ENCODE data around the gene CPNE6. TPM values are rescaled to one million over a fixed set of nuclear protein-coding genes. Genes with fewer than 3 reads are reported as not detected.
"Not testable (repeated sequence)": the region's sequence is repeated elsewhere in the genome, so short reads cannot be mapped to it uniquely, and the experiment has no call there.

The CPNE6 gene
- not detected in 2 replicates for total RNA-seq
- polyA plus RNA-seq (2012), result 0.04 TPM

GRCh38 chr14:24071144-24071697, at the start of gene CPNE6:
Gene CPNE6 (plus strand): TSS chr14:24071562. CDS start chr14:24072937, 1,375 bp downstream.
- no peak for DNase-seq (ENCODE audit: low read depth)

GRCh38 chr14:24024939-24025418, 46.4 kb upstream of the CPNE6 start:
- DNase-seq (ENCODE audit: low read depth), result not testable (repeated sequence)

GRCh38 chr14:24029687-24030086, 41.7 kb upstream of the CPNE6 start:
- DNase-seq (ENCODE audit: low read depth), result not testable (repeated sequence)

- DNase-seq (ENCODE audit: low read depth), result not testable (repeated sequence)
Measured at GRCh38 chr14:24031331-24031730, 40.0 kb upstream of the CPNE6 start.

GRCh38 chr14:24032727-24033418, 38.5 kb upstream of the CPNE6 start:
- DNase-seq (ENCODE audit: low read depth), result peak; percentile 20

- not testable (repeated sequence) for DNase-seq (ENCODE audit: low read depth)
Measured at GRCh38 chr14:24035769-24036168, 35.6 kb upstream of the CPNE6 start.

- peak; percentile 74 for DNase-seq (ENCODE audit: low read depth)
Measured at GRCh38 chr14:24036169-24036962, 35.0 kb upstream of the CPNE6 start.

- not testable (repeated sequence) for DNase-seq (ENCODE audit: low read depth)
Measured at GRCh38 chr14:24036963-24037657, 34.3 kb upstream of the CPNE6 start.

GRCh38 chr14:24037658-24038037, 33.7 kb upstream of the CPNE6 start:
- DNase-seq (ENCODE audit: low read depth), result no peak

- DNase-seq (ENCODE audit: low read depth), result no peak
Measured at GRCh38 chr14:24038686-24039085, 32.7 kb upstream of the CPNE6 start.

GRCh38 chr14:24040692-24041091, 30.7 kb upstream of the CPNE6 start:
- DNase-seq (ENCODE audit: low read depth), result no peak

GRCh38 chr14:24042746-24043145, 28.6 kb upstream of the CPNE6 start:
- no peak for DNase-seq (ENCODE audit: low read depth)

GRCh38 chr14:24049002-24049401, 22.4 kb upstream of the CPNE6 start:
- not testable (repeated sequence) for DNase-seq (ENCODE audit: low read depth)

GRCh38 chr14:24050753-24051152, 20.6 kb upstream of the CPNE6 start:
- DNase-seq (ENCODE audit: low read depth), result not testable (repeated sequence)

GRCh38 chr14:24051176-24051788, 20.1 kb upstream of the CPNE6 start:
- no peak for DNase-seq (ENCODE audit: low read depth)

GRCh38 chr14:24051789-24052655, 19.3 kb upstream of the CPNE6 start, which contains the start of gene CARMIL3:
Gene CARMIL3 (plus strand): TSS chr14:24052009. CDS start chr14:24052154, 145 bp downstream.
- peak; percentile 61 for DNase-seq (ENCODE audit: low read depth)

- no peak for DNase-seq (ENCODE audit: low read depth)
Measured at GRCh38 chr14:24052656-24053547, 18.5 kb upstream of the CPNE6 start.

GRCh38 chr14:24053548-24054323, 17.6 kb upstream of the CPNE6 start:
- DNase-seq (ENCODE audit: low read depth), result no peak

Measured in myocyte (in vitro differentiated cells).